ENCODE measurements around the gene RBM33. TPM values are rescaled to one million over a fixed set of nuclear protein-coding genes. Genes with fewer than 3 reads are reported as not detected.

The RBM33 gene
- total and polyA plus RNA-seq, 2 of the 8 experiments (the other 6 are each of a cell fraction or from before 2014, with no cell fraction given), result 16.5 to 64.6 TPM

- no peak overlapping the region for H4K8ac ChIP-seq (ENCODE audit: extremely low read depth, insufficient read depth, low read length)
- peaks cover 0 to 24% (median 13%) of the 10 kb centered on the region in 4 experiments; a peak in 5 of 7 replicates for H3K27me3 ChIP-seq (replicated peaks in 1 of 4; ENCODE audit: control insufficient read depth in 3 of 4, extremely low read depth in 1 of 4, insufficient read depth in 3 of 4, low read length in 3 of 4)
- DNase-seq (ENCODE audit: low read depth in 1 of 2, low spot score in 2 of 2), result no peak
- H2BK5ac ChIP-seq (ENCODE audit: low read depth, low read length), result no peak overlapping the region
- no peak overlapping the region for H2BK20ac ChIP-seq (ENCODE audit: low read length)
- no peak overlapping the region for H3K23ac ChIP-seq (ENCODE audit: insufficient read length)
- 0 out of 2 replicates have a peak, but pooled peaks cover 2% of the 10 kb centered on the region for H3K79me1 ChIP-seq (ENCODE audit: low read depth, low read length)
- H2BK12ac ChIP-seq (ENCODE audit: low read depth, low read length), result no peak overlapping the region
- WGBS, 2 experiments (ENCODE audit: extremely low coverage in 1 of 2, insufficient coverage in 1 of 2, insufficient read length in 1 of 2, insufficient replicate concordance in 2 of 2, low coverage in 1 of 2, low lambda C conversion rate in 2 of 2, missing lambda C conversion rate in 1 of 2), result 82% methylated on average over 19 of the region's 19 CpGs; no CpG with 5 or more reads in 1 of the 2 experiments
- TF ChIP-seq RAD21 (IDR thresholded peaks at IDR 0.05 in 1 of 2, conservative IDR thresholded peaks at IDR 0.05 in 1 of 2; ENCODE audit: low read depth in 2 of 2, low read length in 2 of 2), result peak in 1 of 2 experiments; percentile 40; a peak in 1 of 4 replicates
- TF ChIP-seq SP1 (IDR thresholded peaks at IDR 0.05; ENCODE audit: low read depth, low read length), result no peak
- H3K14ac ChIP-seq (ENCODE audit: insufficient read length), result no peak overlapping the region
- H3K9ac ChIP-seq (replicated peaks in 1 of 4; ENCODE audit: extremely low read depth in 1 of 4, low read depth in 3 of 4, low read length in 3 of 4), result no peak overlapping the region
- peaks cover 0 to 2% (median under 1%) of the 10 kb centered on the region in 4 experiments; a peak in 1 of 7 replicates for H3K4me1 ChIP-seq (replicated peaks in 1 of 4; ENCODE audit: control insufficient read depth in 3 of 4, insufficient read depth in 4 of 4, low read length in 3 of 4)
- H2AFZ ChIP-seq (ENCODE audit: low read length), result no peak overlapping the region
- no peak overlapping the region for H2AK5ac ChIP-seq (ENCODE audit: low read depth, low read length)
- H2BK15ac ChIP-seq (ENCODE audit: low read length), result no peak overlapping the region
- ChIA-PET POLR2A (ENCODE audit: partially characterized antibody) (no interaction called here), CTCF (ENCODE audit: partially characterized antibody) (interaction anchor here (1.9 kb wide), 1 partner anchor 244 kb away, joined by 4 read pairs; the partner anchor contains the start of gene CNPY1)
- H3K18ac ChIP-seq (ENCODE audit: extremely low read depth, low read length), result no peak overlapping the region
- peaks cover 5 to 7% of the 10 kb centered on the region in 2 experiments; a peak in 1 of 4 replicates for H3K9me3 ChIP-seq (ENCODE audit: insufficient read depth in 2 of 2, low read depth in 1 of 2, low read length in 1 of 2)
- H4K91ac ChIP-seq (replicated peaks; ENCODE audit: insufficient read length, low read length), result no peak overlapping the region
- no peak overlapping the region for H3K4me3 ChIP-seq (ENCODE audit: extremely low read depth in 1 of 4, insufficient read depth in 2 of 4, low read depth in 3 of 4, low read length in 4 of 4)
- H3K56ac ChIP-seq (replicated peaks; ENCODE audit: insufficient read length, low read depth, low read length), result no peak overlapping the region
- no peak overlapping the region for H4K5ac ChIP-seq (ENCODE audit: insufficient read length, low read depth, low read length)
- no peak for FAIRE-seq
- no peak overlapping the region for H2BK120ac ChIP-seq (replicated peaks; ENCODE audit: low read depth, low read length)
- H3K4me2 ChIP-seq (ENCODE audit: insufficient read depth in 1 of 2, low read depth in 2 of 2, low read length in 2 of 2), result no peak overlapping the region
- peaks cover 0 to 7% of the 10 kb centered on the region in 2 experiments for H4K20me1 ChIP-seq (replicated peaks in 1 of 2; ENCODE audit: control insufficient read depth in 1 of 2, insufficient read depth in 2 of 2, low read length in 2 of 2)
- peaks cover 9% of the 10 kb centered on the region for H3K23me2 ChIP-seq (ENCODE audit: low read depth, low read length)
- no peak overlapping the region for H3K27ac ChIP-seq (ENCODE audit: low read depth, low read length)
- H3K79me2 ChIP-seq (ENCODE audit: control insufficient read depth in 1 of 2, insufficient read depth in 2 of 2, low read length in 2 of 2), result no peaks in the 10 kb centered on the region
- H3K4ac ChIP-seq (replicated peaks; ENCODE audit: insufficient read length, low read depth, low read length), result no peak overlapping the region
- no peaks in the 10 kb centered on the region for H3K36me3 ChIP-seq (ENCODE audit: control insufficient read depth in 2 of 4, insufficient read depth in 4 of 4, low read length in 3 of 4)
Observed at GRCh38 chr7:155791214-155791737, 146.8 kb downstream of the RBM33 start.
